GM12801 (cell line): ENCODE measurements around the gene SFT2D3.

Experiments
- TF ChIP-seq, protein P1 (sequence below): IDR thresholded peaks from one replicate; pipeline ENCODE4 v1.5.1; 2011; ENCODE audit warnings: control low read depth; ENCODE audit not compliant: insufficient read length; ENCODE audit errors: extremely low read depth

The SFT2D3 gene

DNA sequence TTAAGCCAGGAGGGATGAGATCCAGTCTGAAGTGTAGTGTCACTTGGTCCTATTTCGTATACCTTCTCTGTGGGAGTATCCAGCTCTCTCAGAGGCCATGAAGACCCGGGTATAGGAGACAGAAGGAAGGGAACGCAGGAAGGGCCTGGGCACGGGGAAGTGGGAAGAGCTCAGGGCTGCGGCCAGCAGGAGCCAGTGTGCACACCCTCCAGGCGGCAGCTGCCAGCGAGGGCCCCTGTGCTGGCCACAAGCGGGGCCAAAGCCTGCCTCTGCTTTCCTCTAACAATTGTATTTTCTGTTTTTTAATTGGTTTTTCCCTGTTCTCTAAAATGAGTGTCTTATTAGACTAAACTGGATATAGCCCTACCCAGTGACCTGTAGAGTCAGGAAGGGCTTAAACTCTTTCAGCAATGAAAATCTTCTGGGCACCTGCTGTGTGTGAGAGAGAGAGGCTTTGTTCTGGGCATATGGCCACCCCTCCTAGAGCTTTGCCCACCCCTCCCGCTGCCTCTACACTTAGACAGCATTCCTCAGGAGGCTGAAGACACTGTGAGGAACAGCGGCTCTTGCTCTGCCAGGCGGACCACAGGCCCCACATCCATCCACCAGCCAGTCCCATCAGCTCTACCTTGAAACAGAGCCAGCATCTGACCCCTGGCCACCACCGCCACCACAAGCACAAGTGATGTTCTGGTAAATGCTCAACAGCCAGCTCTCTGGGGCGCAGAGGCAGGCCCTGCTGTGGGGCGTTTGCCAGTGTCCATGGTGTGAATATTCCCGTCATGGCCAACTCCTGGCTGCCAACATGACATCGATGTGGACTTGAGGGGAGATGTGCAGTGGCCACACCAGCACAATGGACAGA is 45.9 kb upstream of the SFT2D3 start:
- TF ChIP-seq, protein P1, sequence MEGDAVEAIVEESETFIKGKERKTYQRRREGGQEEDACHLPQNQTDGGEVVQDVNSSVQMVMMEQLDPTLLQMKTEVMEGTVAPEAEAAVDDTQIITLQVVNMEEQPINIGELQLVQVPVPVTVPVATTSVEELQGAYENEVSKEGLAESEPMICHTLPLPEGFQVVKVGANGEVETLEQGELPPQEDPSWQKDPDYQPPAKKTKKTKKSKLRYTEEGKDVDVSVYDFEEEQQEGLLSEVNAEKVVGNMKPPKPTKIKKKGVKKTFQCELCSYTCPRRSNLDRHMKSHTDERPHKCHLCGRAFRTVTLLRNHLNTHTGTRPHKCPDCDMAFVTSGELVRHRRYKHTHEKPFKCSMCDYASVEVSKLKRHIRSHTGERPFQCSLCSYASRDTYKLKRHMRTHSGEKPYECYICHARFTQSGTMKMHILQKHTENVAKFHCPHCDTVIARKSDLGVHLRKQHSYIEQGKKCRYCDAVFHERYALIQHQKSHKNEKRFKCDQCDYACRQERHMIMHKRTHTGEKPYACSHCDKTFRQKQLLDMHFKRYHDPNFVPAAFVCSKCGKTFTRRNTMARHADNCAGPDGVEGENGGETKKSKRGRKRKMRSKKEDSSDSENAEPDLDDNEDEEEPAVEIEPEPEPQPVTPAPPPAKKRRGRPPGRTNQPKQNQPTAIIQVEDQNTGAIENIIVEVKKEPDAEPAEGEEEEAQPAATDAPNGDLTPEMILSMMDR: no peak

DNA sequence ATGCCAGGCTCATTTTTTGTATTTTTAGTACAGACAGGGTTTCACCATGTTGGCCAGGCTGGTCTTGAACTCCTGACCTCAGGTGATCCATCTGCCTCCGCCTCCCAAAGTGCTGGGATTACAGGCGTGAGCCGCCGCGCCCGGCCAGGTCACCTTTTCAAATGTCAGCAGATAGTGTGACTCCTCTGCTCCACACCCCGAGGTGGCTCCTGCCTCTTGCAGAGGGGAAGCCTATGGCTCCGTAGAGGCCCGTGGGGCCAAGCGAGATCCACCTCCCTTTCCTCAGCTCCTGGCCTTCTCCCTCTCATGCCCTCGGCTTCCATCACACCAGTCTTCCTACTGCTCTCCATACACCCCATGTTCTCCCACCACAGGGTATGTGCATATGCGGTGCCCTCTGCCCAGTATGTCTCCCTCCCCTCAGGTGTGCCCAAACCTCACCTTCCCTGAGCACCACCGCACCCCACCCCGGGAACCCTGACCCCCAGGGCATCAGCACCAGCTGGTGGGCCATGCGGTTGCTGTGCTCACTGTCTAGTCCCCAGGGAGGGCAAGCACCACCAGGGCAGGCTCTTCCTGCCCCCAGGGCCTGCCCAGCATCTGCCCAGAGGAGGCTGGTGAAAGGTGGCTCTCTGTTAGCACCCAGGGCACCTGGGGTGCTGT is 44.6 kb upstream of the SFT2D3 start:
- TF ChIP-seq, protein P1: no peak

- TF ChIP-seq, protein P1: no peak
Observed at GRCh38 chr2:127657232-127657595, 44.1 kb upstream of the SFT2D3 start.

DNA sequence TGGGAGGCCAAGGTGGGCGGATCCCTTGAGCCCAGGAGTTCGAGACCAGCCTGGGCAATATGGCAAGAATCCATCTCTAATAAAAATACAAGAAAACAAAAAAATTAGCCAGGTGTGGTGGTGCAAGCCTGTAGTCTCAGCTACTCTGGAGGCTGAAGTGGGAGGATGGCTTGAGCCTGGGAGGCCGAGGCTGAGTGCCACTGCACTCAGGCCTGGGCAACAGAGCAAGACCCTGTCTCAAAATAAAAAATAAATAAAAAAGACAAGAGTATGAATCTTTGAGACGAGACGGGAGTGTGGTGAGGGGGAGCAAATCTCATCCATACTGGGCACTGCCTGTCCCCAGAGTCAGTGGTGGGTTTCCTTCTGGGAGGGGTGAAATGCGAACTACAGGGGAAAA is 43.2 kb upstream of the SFT2D3 start:
- TF ChIP-seq, protein P1: no peak

GRCh38 chr2:127658641-127659407 is 42.5 kb upstream of the SFT2D3 start:
- TF ChIP-seq, protein P1: no peak

DNA sequence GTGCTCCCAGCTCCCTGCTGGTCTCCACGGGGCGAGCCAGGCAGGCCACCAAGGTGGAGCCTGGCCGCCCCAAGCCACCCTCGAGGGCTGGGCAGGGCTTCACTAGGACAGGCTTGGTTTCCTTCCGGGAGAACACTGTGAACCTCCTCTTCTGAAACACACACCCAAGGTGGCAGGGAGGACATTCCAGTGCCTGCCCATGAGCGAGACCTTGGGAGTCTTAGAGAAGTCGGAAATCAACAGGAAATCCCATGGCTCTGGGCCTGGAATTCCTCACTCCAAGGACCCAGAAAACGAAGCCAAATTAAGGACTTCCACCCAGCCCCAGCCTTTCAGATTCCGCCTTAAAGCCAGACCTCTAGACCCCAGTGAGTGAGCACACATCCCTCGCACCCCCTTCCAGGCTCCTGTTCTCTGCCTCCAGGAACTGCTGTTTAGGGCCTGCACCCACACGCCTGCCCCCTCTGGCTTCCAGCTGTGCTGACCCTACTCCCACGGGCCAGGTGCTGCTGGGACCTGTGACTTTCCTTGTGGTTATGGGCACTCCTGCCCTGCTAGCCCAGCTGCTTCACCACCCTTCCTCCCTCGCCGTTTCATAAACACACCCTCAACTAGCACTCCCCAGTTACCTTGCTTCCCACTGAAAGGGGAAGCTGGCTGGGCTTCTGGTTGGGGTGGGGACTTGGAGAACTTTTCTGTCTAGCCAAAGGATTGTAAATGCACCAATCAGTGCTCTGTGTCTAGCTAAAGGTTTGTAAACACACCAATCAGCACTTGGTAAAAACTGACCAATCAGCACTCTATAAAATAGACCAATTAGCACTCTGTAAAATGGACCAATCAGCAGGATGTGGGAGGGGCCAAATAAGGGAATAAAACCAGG is 41.6 kb upstream of the SFT2D3 start:
- TF ChIP-seq, protein P1: no peak
